AG04450 (cell line): ENCODE data around the gene PTPRD. TPM values are rescaled to one million over a fixed set of nuclear protein-coding genes. Genes with fewer than 3 reads are reported as not detected.

Experiments
- CTCF ChIA-PET: fragments of 300-600, 350-600 bp; formaldehyde crosslinking; extraction: SDS; loops from one replicate; lab custom pipeline; 2022; ENCODE audit warnings: antibody characterized with exemption, inconsistent platforms; lab: Charles Lee
- POLR2A ChIA-PET: fragments of 350-600 bp; formaldehyde crosslinking; extraction: SDS; loops from one replicate; lab custom pipeline; 2021; ENCODE audit warnings: antibody characterized with exemption, inconsistent platforms; lab: Yijun Ruan, JAX
- DNase-seq: peaks from one replicate; pipeline ENCODE4 v3.0.0-alpha.2; 2011; ENCODE audit warnings: low read depth, low spot score
- H3K27ac ChIP-seq: one replicate; pipeline ENCODE4 v1.5.1; 2012; ENCODE audit warnings: low read depth, low read length, control low read depth
- H3K27me3 ChIP-seq: one replicate; pipeline ENCODE4 v1.6.0; 2012; ENCODE audit warnings: low read length; ENCODE audit not compliant: control insufficient read depth, insufficient read depth
- H3K4me3 ChIP-seq: 2 replicates; pipeline ENCODE4 v1.5.1; 2011; ENCODE audit warnings: mild to moderate bottlenecking, low read depth, low read length, control low read depth
- H3K9me3 ChIP-seq: 2 replicates; pipeline ENCODE4 v1.5.1; 2012; ENCODE audit warnings: low read length; ENCODE audit not compliant: control insufficient read depth, insufficient read depth
- polyA plus RNA-seq: library from polyadenylated mRNA; depleted of rRNA; stranded (reverse); fragments of >200 nt; gene quantifications from 2 replicates; pipeline ENCODE4 v1.2.3, GENCODE V29; 2011
- TF ChIP-seq, protein P1 (sequence below): IDR thresholded peaks from 2 replicates; pipeline ENCODE4 v1.5.1; 2011; ENCODE audit warnings: low read depth, low read length, control low read depth, inconsistent platforms

PTPRD gene
- polyA plus RNA-seq, 1 experiment: 0.19 TPM

DNA sequence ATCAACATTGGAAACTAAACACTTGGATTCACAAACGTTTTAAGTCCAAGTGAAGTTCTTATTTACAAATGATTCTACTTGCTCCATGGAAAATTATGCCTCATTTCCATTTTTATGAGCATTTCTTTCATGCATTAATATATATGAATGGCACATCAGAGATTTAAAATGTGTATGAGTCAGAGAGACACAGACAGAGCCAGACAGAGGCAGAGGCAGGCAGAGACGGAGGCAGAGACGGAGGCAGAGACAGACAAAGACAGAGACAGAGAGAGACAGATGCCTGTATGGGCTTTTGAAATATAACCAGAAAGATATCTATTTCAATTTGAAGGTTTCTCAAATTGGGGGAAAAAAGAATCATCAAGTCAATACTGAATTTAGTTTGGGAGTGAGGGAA is 649.0 kb downstream of the PTPRD start:
- no peaks in the 10 kb centered on the region for H3K9me3 ChIP-seq
- POLR2A ChIA-PET: no interaction called here
- H3K4me3 ChIP-seq: no peak overlapping the region
- no peaks in the 10 kb centered on the region for H3K27me3 ChIP-seq
- CTCF ChIA-PET: no interaction called here
- H3K27ac ChIP-seq: no peak overlapping the region
- TF ChIP-seq, protein P1, sequence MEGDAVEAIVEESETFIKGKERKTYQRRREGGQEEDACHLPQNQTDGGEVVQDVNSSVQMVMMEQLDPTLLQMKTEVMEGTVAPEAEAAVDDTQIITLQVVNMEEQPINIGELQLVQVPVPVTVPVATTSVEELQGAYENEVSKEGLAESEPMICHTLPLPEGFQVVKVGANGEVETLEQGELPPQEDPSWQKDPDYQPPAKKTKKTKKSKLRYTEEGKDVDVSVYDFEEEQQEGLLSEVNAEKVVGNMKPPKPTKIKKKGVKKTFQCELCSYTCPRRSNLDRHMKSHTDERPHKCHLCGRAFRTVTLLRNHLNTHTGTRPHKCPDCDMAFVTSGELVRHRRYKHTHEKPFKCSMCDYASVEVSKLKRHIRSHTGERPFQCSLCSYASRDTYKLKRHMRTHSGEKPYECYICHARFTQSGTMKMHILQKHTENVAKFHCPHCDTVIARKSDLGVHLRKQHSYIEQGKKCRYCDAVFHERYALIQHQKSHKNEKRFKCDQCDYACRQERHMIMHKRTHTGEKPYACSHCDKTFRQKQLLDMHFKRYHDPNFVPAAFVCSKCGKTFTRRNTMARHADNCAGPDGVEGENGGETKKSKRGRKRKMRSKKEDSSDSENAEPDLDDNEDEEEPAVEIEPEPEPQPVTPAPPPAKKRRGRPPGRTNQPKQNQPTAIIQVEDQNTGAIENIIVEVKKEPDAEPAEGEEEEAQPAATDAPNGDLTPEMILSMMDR: no peak
- DNase-seq: no peak

DNA sequence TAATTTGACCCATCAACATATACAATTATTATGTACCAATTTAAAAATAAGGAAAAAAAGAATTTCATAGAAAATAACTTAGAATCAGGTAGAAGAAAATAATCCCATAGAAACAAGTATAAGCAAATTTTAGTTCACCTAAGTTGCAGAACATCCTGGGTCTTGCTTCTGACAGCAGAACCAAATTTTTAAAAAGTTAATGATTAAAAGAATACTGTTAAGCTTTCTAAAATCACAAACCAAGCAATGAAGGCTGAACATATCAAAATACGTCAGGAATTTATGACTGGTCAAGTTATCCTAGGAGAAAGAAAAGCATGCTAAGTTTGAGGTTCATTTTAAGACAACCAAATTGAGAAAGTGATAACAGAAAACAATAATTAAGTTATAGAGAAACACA is 650.9 kb downstream of the PTPRD start:
- no peaks in the 10 kb centered on the region for H3K9me3 ChIP-seq
- CTCF ChIA-PET: interaction anchor here (1.9 kb wide), 1 partner anchor 19 kb away, joined by 4 read pairs; no protein-coding TSS in a partner anchor
- no peaks in the 10 kb centered on the region for H3K27me3 ChIP-seq
- TF ChIP-seq, protein P1: no peak
- no peak overlapping the region for H3K27ac ChIP-seq
- POLR2A ChIA-PET: no interaction called here
- no peak overlapping the region for H3K4me3 ChIP-seq
- DNase-seq: no peak

DNA sequence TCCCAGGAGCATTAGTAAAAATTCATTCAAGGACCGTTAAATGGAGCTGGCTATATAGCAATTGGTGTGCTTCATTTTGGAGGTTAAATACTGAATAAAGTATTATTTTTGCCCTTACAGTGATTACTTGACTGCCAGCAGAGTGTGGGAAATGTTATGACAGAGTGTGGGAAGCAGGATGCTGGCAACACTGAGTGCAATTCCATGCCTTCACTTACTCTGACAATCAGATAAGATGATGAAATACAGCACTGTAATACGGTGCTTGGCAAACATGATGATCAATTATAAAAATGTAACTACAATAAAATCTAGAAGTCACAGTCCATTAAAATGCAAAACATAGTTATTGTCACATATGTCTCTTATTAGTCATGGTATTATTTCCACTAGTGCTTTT is 651.3 kb downstream of the PTPRD start:
- ChIA-PET POLR2A (no interaction called here), CTCF (interaction anchor here (1.9 kb wide), 1 partner anchor 19 kb away, joined by 4 read pairs; no protein-coding TSS in a partner anchor)
- DNase-seq: no peak
- Histone ChIP-seq H3K27me3 (no peaks in the 10 kb centered on the region), H3K27ac (no peak overlapping the region), H3K9me3 (no peaks in the 10 kb centered on the region), H3K4me3 (no peak overlapping the region)
- TF ChIP-seq, protein P1: no peak

DNA sequence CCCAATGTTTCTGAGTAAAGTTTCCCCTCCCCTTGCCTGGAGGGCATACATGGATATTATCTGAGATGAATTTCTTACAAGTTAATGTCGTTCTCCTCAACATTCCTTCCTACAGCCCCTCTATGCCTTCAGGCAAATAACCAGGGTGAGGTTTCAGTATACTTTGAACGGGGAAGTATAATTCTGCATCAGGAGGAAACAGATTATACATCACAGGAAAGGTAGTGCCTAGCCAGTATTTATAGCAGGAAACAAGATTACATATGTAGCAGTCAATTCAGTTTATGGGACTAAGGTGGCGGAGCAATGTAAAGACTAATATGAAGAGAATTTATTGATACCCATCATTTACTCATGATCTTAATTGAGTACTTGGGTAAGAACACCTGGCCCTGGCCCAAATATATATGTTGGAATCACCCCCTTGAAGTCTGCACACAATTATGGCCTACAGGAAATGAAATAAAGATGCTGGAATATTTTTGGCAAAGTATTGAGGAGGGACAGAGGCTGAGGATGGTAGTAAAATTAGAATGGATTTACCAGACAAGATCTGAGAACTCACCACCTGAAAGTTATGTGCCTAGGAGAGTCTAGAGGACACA is 661.1 kb downstream of the PTPRD start:
- H3K27ac ChIP-seq: no peak overlapping the region
- H3K9me3 ChIP-seq: no peaks in the 10 kb centered on the region
- CTCF ChIA-PET: interaction anchor here (1.2 kb wide), 1 partner anchor 9 kb away, joined by 10 read pairs; no protein-coding TSS in a partner anchor
- POLR2A ChIA-PET: no interaction called here
- TF ChIP-seq, protein P1: no peak
- DNase-seq: no peak
- no peaks in the 10 kb centered on the region for H3K27me3 ChIP-seq
- no peak overlapping the region for H3K4me3 ChIP-seq

DNA sequence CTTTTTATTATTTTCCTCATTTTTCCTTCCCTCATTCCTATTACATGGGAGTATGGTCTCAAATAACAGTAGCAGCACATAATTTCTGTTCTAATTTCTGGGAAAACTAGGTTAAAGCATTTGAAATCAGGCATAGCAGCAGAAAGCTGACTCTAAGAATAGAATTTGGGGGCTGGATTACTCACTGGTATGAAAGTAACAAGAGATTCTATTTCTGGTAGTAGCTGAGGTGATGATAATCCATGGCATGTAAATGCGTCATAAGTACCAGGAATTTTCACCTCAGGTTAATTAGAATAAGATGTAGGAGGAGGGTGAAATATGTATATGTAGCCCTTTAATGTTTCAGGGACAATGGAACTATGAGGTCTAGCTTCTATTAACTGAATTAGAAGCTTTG is 662.0 kb downstream of the PTPRD start:
- no peaks in the 10 kb centered on the region for H3K27me3 ChIP-seq
- CTCF ChIA-PET: interaction anchor here (1.2 kb wide), 1 partner anchor 8 kb away, joined by 10 read pairs; no protein-coding TSS in a partner anchor
- TF ChIP-seq, protein P1: no peak
- DNase-seq: no peak
- no peak overlapping the region for H3K27ac ChIP-seq
- POLR2A ChIA-PET: no interaction called here
- H3K4me3 ChIP-seq: no peak overlapping the region
- H3K9me3 ChIP-seq: no peaks in the 10 kb centered on the region
